ENCODE results near the gene RNU5B-1. TPM values are rescaled to one million over a fixed set of nuclear protein-coding genes. Genes with fewer than 3 reads are reported as not detected.
A peak's percentile ranks its signal among the peaks of the same experiment; 100 is the strongest.

RNU5B-1 gene
- total RNA-seq (2014; rRNA removed; shearing (Covaris generic)) = not detected in 2 replicates
- polyA plus RNA-seq (2016; fragmentation: Nextera tagmentation; extraction: Ambion mirVana) = not detected in 2 replicates

DNA sequence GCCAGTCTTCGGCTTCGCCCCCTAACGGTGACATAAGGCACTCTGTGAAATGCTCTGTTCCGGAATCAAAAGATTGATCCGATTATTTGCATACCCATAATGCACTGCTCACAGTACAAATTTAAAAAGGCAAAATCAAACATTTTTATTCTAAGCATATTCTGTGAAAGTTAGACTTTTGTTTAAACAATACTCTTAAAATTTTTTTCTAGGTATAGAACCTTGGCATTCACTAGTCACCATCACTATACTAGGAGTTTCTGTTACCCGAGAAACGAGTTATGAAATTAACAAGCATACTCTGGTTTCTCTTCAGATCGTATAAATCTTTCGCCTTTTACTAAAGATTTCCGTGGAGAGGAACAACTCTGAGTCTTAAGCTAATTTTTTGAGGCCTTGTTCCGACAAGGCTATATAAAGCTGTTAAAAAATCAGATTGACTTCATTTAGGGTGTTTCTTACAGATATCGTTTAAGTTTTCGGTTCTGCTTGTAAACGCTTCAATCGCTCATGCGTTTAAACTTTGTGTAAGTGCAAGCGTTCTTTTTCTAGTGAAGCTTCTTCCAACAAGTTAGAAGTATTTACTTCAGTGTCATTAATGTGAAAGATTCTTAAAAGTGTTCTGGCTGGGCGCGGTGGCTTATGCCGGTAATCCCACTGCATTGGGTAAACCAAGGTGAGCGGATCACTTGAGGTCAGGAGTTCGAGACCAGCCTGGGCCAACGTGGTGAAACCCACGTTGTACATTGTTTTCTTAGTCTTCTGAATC, at the start of gene RNU5B-1:
RNU5B-1 (plus strand) TSS at position 297 of the 769 bp plus-strand sequence.
- H3K9me3 ChIP-seq (ENCODE audit: low read depth) = no peaks in the 10 kb centered on the region
- peak within 1 kb of the TSS; percentile 98 for H2AFZ ChIP-seq
- peak within 1 kb of the TSS; percentile 84 for H3K27ac ChIP-seq
- in situ Hi-C loops (cut with MboI) = no loop called here
- peak within 1 kb of the TSS; percentile 74 for H3K4me3 ChIP-seq
- no peaks in the 10 kb centered on the region for H3K36me3 ChIP-seq (ENCODE audit: low read depth)
- H3K79me2 ChIP-seq (ENCODE audit: insufficient read depth) = no peaks in the 10 kb centered on the region
- H3K4me1 ChIP-seq (ENCODE audit: insufficient read depth) = peaks cover 5% of the 10 kb centered on the region; the same call in 1 of the 2 replicates
- H3K27me3 ChIP-seq (replicated peaks; ENCODE audit: insufficient read depth) = no peaks in the 10 kb centered on the region
- H3K9ac ChIP-seq = peak within 1 kb of the TSS; percentile 87
- H3K9me2 ChIP-seq (ENCODE audit: insufficient read depth) = no peaks in the 10 kb centered on the region
- WGBS, 2 experiments (ENCODE audit: low coverage in 1 of 2, low lambda C conversion rate in 2 of 2, missing lambda C conversion rate in 2 of 2) = 1 to 2% methylated on average over 24 of the region's 24 CpGs
- peak; percentile 95 for DNase-seq
- TF ChIP-seq EZH2phosphoT487 (IDR thresholded peaks at IDR 0.05; ENCODE audit: insufficient read depth, low read depth) (no peak), EZH2 (IDR thresholded peaks at IDR 0.05; ENCODE audit: insufficient read depth, poor library complexity, severe bottlenecking) (no peak)
- H3F3A ChIP-seq (ENCODE audit: insufficient read depth) = peaks cover 23% of the 10 kb centered on the region
- no peaks in the 10 kb centered on the region for H4K20me1 ChIP-seq (ENCODE audit: insufficient read depth)
- H3K4me2 ChIP-seq (ENCODE audit: unreplicated experiment) = peak within 1 kb of the TSS; percentile 97

DNA sequence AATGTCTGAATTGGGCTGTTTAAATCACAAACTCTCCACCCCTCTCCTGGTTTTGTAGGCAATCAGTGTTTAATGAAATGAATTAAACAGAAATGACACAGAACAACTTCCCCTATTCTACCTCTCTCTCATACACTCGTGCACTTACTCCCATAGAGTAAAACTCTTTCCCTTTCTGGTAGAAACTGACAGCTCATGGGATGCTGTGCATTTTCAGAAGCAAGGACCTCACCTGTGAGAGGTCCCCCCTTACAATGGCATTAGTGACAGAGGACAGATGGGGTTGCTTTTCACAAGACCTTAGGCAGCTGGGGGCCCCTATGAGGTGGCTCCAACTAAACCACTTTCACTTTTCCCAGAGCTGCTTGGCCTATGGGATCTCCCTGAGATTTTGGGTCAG, 49.7 kb upstream of the RNU5B-1 start:
- no peak overlapping the region for H3K9ac ChIP-seq

DNA sequence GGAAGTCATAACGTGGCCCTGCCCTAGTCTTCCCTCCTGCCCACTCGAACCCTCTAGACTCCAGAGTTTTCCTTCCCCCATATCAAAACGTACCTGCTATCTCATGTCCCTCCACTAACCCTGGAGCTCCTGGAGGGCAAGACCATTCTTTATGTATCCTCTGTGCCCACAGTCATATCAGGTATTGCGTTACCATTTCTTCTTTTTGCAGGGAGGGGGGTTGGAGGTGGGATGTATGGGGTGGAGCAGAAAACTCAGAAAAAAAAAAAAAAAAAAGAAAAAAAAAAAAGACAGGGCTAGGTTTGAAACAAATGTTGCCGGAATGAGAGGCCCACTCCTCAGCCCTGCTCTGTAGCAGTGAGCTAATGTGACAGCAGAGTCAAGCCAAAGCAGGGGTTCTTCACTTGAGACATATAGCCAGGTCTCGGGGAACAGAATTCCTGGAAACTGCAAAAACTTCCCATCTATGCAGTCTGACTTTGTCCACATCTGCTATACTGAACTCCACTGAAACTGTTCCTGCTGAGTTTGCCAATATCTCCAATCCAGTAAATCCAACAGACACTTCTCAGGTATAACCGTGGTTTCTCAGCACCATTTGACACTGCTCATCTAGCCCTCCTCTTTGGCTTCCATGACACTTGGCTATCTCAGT, 48.9 kb upstream of the RNU5B-1 start:
- H3K9me3 ChIP-seq (ENCODE audit: low read depth) = no peaks in the 10 kb centered on the region
- H2AFZ ChIP-seq = no peak overlapping the region
- in situ Hi-C loops (cut with MboI) = no loop called here
- no peak overlapping the region for H3K4me3 ChIP-seq
- H3F3A ChIP-seq (ENCODE audit: insufficient read depth) = peaks cover 6% of the 10 kb centered on the region; the same call in 1 of the 2 replicates
- no peaks in the 10 kb centered on the region for H4K20me1 ChIP-seq (ENCODE audit: insufficient read depth)
- H3K79me2 ChIP-seq (ENCODE audit: insufficient read depth) = no peaks in the 10 kb centered on the region
- H3K27me3 ChIP-seq (replicated peaks; ENCODE audit: insufficient read depth) = no peaks in the 10 kb centered on the region
- H3K36me3 ChIP-seq (ENCODE audit: low read depth) = no peaks in the 10 kb centered on the region
- no peaks in the 10 kb centered on the region for H3K9me2 ChIP-seq (ENCODE audit: insufficient read depth)
- no peak overlapping the region for H3K9ac ChIP-seq
- 90 to 96% methylated on average over 7 of the region's 7 CpGs for WGBS, 2 experiments (ENCODE audit: low coverage in 1 of 2, low lambda C conversion rate in 2 of 2, missing lambda C conversion rate in 2 of 2)
- H3K27ac ChIP-seq = no peak overlapping the region
- no peak for DNase-seq
- no peak overlapping the region for H3K4me2 ChIP-seq (ENCODE audit: unreplicated experiment)
- peaks cover 6% of the 10 kb centered on the region; the same call in 1 of the 2 replicates for H3K4me1 ChIP-seq (ENCODE audit: insufficient read depth)
- TF ChIP-seq EZH2 (IDR thresholded peaks at IDR 0.05; ENCODE audit: insufficient read depth, poor library complexity, severe bottlenecking) = no peak
- no peak for TF ChIP-seq EZH2phosphoT487 (IDR thresholded peaks at IDR 0.05; ENCODE audit: insufficient read depth, low read depth)

More for the DNA sequence above, 49.7 kb upstream of the RNU5B-1 start:
- in situ Hi-C loops (cut with MboI) = no loop called here
- H2AFZ ChIP-seq = no peak overlapping the region
- H3K9me2 ChIP-seq (ENCODE audit: insufficient read depth) = no peaks in the 10 kb centered on the region
- WGBS, 2 experiments (ENCODE audit: low coverage in 1 of 2, low lambda C conversion rate in 2 of 2, missing lambda C conversion rate in 2 of 2) = 76 to 83% methylated on average over 1 of the region's 1 CpG
- H3K9me3 ChIP-seq (ENCODE audit: low read depth) = no peaks in the 10 kb centered on the region
- H3F3A ChIP-seq (ENCODE audit: insufficient read depth) = peaks cover 6% of the 10 kb centered on the region; the same call in 1 of the 2 replicates
- no peak overlapping the region for H3K27ac ChIP-seq
- H3K4me3 ChIP-seq = no peak overlapping the region
- no peaks in the 10 kb centered on the region for H3K36me3 ChIP-seq (ENCODE audit: low read depth)
- no peaks in the 10 kb centered on the region for H3K27me3 ChIP-seq (replicated peaks; ENCODE audit: insufficient read depth)
- no peak overlapping the region for H3K4me2 ChIP-seq (ENCODE audit: unreplicated experiment)
- H3K79me2 ChIP-seq (ENCODE audit: insufficient read depth) = no peaks in the 10 kb centered on the region
- peaks cover 6% of the 10 kb centered on the region; the same call in 1 of the 2 replicates for H3K4me1 ChIP-seq (ENCODE audit: insufficient read depth)
- TF ChIP-seq EZH2phosphoT487 (IDR thresholded peaks at IDR 0.05; ENCODE audit: insufficient read depth, low read depth) = no peak
- no peak for TF ChIP-seq EZH2 (IDR thresholded peaks at IDR 0.05; ENCODE audit: insufficient read depth, poor library complexity, severe bottlenecking)
- H4K20me1 ChIP-seq (ENCODE audit: insufficient read depth) = no peaks in the 10 kb centered on the region
- DNase-seq = no peak

DNA sequence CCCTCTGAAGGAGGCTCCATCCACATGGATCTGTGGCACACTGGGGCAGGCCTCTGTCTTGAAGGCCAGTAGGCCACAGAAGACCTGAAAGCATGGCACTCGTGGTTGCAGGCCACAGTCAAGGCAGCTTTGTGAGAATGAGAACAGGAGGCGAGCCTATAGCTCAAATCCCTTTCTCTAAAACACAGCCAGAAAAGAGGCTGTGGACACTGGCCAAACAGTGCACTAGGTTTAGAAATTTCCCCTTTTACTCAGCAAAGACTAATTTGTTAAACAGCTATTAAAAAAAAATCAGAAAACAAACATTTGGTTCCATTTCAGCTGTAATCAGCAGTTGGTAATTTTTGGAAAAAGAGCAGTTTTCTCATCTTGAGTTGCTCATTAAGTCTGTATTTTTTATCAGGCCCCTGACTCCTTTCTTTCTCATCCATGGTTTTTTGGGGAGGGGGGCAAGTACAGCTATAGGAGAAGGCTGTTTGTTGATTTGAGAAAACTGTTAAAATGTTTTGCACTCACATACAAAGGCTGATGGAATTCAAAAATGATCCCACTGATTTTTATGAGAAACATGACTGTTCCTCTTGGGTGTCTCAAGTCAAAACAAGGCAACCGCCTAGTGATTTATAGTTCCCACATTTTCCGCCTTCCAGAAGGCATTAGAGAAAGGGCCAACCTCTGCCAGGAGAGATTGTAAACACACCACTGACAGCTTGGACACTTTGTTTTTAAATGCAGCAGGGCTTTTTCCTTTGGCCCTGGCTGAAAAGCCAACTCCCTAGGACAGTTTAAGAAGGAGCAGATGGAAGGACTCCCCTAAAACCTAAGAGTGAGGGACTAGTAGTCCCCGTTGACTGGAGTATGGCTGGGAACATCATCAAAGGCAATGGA, 45.9 kb upstream of the RNU5B-1 start:
- no peak overlapping the region for H3K9ac ChIP-seq

More for the DNA sequence above, 45.9 kb upstream of the RNU5B-1 start:
- in situ Hi-C loops (cut with MboI) = no loop called here
- Histone ChIP-seq H3K9me2 (ENCODE audit: insufficient read depth) (no peaks in the 10 kb centered on the region), H3K4me2 (ENCODE audit: unreplicated experiment) (no peak overlapping the region), H3K27ac (no peak overlapping the region), H4K20me1 (ENCODE audit: insufficient read depth) (no peaks in the 10 kb centered on the region), H3F3A (ENCODE audit: insufficient read depth) (peaks cover 6% of the 10 kb centered on the region; the same call in 1 of the 2 replicates), H3K4me1 (ENCODE audit: insufficient read depth) (peaks cover 6% of the 10 kb centered on the region; the same call in 1 of the 2 replicates), H2AFZ (no peak overlapping the region), H3K36me3 (ENCODE audit: low read depth) (no peaks in the 10 kb centered on the region), H3K27me3 (replicated peaks; ENCODE audit: insufficient read depth) (no peaks in the 10 kb centered on the region), H3K4me3 (no peak overlapping the region), H3K79me2 (ENCODE audit: insufficient read depth) (no peaks in the 10 kb centered on the region), H3K9me3 (ENCODE audit: low read depth) (no peaks in the 10 kb centered on the region)
- peak; percentile 18 for DNase-seq
- no peak for TF ChIP-seq EZH2phosphoT487 (IDR thresholded peaks at IDR 0.05; ENCODE audit: insufficient read depth, low read depth)
- 51 to 63% methylated on average over 5 of the region's 5 CpGs for WGBS, 2 experiments (ENCODE audit: low coverage in 1 of 2, low lambda C conversion rate in 2 of 2, missing lambda C conversion rate in 2 of 2)
